Neural crest cell (in vitro differentiated cells): Measurements from ENCODE around the gene SEMA3F. TPM values are rescaled to one million over a fixed set of nuclear protein-coding genes. Genes with fewer than 3 reads are reported as not detected.

Source experiments
- DNase-seq: peaks from one replicate; pipeline ENCODE4 v3.0.0; 2021; ENCODE audit warnings: low read depth, mixed read lengths, low spot score
- H3K27ac Mint-ChIP-seq: one replicate; pipeline ENCODE4 v1.8.0; 2021; ENCODE audit warnings: mild to moderate bottlenecking, mixed read lengths; ENCODE audit not compliant: unreplicated experiment
- H3K27me3 Mint-ChIP-seq: 2 replicates; pipeline ENCODE4 v1.8.0; 2021; ENCODE audit warnings: low read depth, mild to moderate bottlenecking, mixed read lengths
- H3K36me3 Mint-ChIP-seq: 2 replicates; pipeline ENCODE4 v1.8.0; 2021; ENCODE audit warnings: low read depth, mild to moderate bottlenecking, mixed read lengths
- H3K4me1 Mint-ChIP-seq: 2 replicates; pipeline ENCODE4 v1.8.0; 2021; ENCODE audit warnings: mixed read lengths
- H3K4me3 Mint-ChIP-seq: one replicate; pipeline ENCODE4 v1.8.0; 2021; ENCODE audit warnings: mild to moderate bottlenecking, mixed read lengths
- H3K9me3 Mint-ChIP-seq: 2 replicates; pipeline ENCODE4 v1.8.0; 2021; ENCODE audit warnings: mixed read lengths
- microRNA-seq: library from miRNA; unstranded; fragments of <30 nt; microRNA quantifications from one replicate; pipeline ENCODE4, GENCODE V29; 2020
- total RNA-seq: library from RNA; stranded (reverse); gene quantifications from 2 replicates; pipeline ENCODE4 v1.2.1, GENCODE V29; 2021
- TF ChIP-seq, protein P1 (sequence below): fragments of 200-600 bp; sonication (generic); conservative IDR thresholded peaks from 2 replicates; pipeline ENCODE4 v1.5.0; 2021; ENCODE audit warnings: antibody characterized with exemption, mild to moderate bottlenecking

Gene SEMA3F
- total RNA-seq, 1 donor from 2014 or later, result 4.2 TPM

DNA sequence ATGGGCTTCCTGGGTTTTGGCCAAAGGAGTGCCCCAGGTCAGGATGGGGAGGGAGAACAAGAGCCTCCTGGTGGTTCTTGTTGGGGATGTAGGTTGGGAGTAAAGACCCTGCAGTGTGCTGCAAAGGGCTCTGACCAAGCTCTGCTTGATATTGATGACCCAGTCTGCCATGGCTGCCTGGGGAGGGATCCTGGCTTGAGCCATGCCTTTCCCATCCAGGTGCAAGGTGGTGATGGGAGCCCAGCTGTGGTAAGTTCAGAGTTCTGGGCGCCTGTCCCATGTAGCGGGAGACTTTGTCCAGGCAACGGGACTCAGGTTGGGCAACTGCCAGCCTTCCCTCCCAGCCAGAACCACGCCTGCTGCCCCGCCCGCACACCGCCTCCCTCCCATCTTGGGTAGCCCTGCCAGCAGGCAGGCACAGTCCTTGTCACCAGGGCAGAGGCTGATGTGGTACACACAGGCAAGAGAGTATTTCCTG is 83.5 kb downstream of the SEMA3F start:
- H3K27me3 Mint-ChIP-seq, result peaks cover 3% of the 10 kb centered on the region
- H3K36me3 Mint-ChIP-seq, result no peaks in the 10 kb centered on the region
- H3K9me3 Mint-ChIP-seq, result no peaks in the 10 kb centered on the region
- no peak for DNase-seq
- peak overlapping the region; percentile 62 for H3K27ac Mint-ChIP-seq
- H3K4me1 Mint-ChIP-seq, result peaks cover 69% of the 10 kb centered on the region
- H3K4me3 Mint-ChIP-seq, result peak overlapping the region; percentile 98
- TF ChIP-seq, protein P1, sequence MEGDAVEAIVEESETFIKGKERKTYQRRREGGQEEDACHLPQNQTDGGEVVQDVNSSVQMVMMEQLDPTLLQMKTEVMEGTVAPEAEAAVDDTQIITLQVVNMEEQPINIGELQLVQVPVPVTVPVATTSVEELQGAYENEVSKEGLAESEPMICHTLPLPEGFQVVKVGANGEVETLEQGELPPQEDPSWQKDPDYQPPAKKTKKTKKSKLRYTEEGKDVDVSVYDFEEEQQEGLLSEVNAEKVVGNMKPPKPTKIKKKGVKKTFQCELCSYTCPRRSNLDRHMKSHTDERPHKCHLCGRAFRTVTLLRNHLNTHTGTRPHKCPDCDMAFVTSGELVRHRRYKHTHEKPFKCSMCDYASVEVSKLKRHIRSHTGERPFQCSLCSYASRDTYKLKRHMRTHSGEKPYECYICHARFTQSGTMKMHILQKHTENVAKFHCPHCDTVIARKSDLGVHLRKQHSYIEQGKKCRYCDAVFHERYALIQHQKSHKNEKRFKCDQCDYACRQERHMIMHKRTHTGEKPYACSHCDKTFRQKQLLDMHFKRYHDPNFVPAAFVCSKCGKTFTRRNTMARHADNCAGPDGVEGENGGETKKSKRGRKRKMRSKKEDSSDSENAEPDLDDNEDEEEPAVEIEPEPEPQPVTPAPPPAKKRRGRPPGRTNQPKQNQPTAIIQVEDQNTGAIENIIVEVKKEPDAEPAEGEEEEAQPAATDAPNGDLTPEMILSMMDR, result no peak

Small RNA genes lying within 50 kb of the gene (microRNA-seq; reads per million reads assigned to microRNA genes)
- gene MIR566, result not detected
- not detected for gene MIR5787

Other genes with a start within 250 kb of the SEMA3F start
- 11.5 and 13.1 TPM in 2 replicates for gene MON1A, start 225.5 kb upstream of the SEMA3F start, total RNA-seq
- 117 and 128 TPM in 2 replicates for gene RBM6, start 215.2 kb upstream of the SEMA3F start, total RNA-seq
- 193 and 213 TPM in 2 replicates for gene RBM5, start 66.4 kb upstream of the SEMA3F start, total RNA-seq
- not detected in 2 replicates for gene GNAT1, start 36.3 kb downstream of the SEMA3F start, total RNA-seq
- 1.8 and 2.7 TPM in 2 replicates for gene SLC38A3, start 49.9 kb downstream of the SEMA3F start, total RNA-seq
- 176 and 190 TPM in 2 replicates for gene GNAI2, start 80.9 kb downstream of the SEMA3F start, total RNA-seq
- gene SEMA3B, start 113.8 kb downstream of the SEMA3F start, total RNA-seq, result 2.3 and 2.9 TPM in 2 replicates
- not detected in 2 replicates for gene LSMEM2, start 123.8 kb downstream of the SEMA3F start, total RNA-seq
- 69.2 and 77.1 TPM in 2 replicates for gene IFRD2, start 137.1 kb downstream of the SEMA3F start, total RNA-seq
- gene HYAL3, start 144.1 kb downstream of the SEMA3F start, total RNA-seq, result 2.9 and 4.4 TPM in 2 replicates
- 9.7 and 10.7 TPM in 2 replicates for gene NAA80, start 144.1 kb downstream of the SEMA3F start, total RNA-seq
- 2.0 and 2.5 TPM in 2 replicates for gene HYAL1, start 148.2 kb downstream of the SEMA3F start, total RNA-seq
- gene HYAL2, start 167.4 kb downstream of the SEMA3F start, total RNA-seq, result 73.0 and 78.0 TPM in 2 replicates
- gene TUSC2, start 172.9 kb downstream of the SEMA3F start, total RNA-seq, result 35.0 and 35.5 TPM in 2 replicates
- gene RASSF1, start 185.5 kb downstream of the SEMA3F start, total RNA-seq, result 15.1 and 16.8 TPM in 2 replicates
- gene ZMYND10, start 190.4 kb downstream of the SEMA3F start, total RNA-seq, result 2.3 and 2.5 TPM in 2 replicates
- 29.7 and 30.6 TPM in 2 replicates for gene NPRL2, start 195.5 kb downstream of the SEMA3F start, total RNA-seq
- gene CYB561D2, start 195.5 kb downstream of the SEMA3F start, total RNA-seq, result 11.7 and 12.8 TPM in 2 replicates
- 37.8 and 39.2 TPM in 2 replicates for gene TMEM115, start 204.2 kb downstream of the SEMA3F start, total RNA-seq